ENCODE results near the gene GALNT12.

Gene GALNT12

DNA sequence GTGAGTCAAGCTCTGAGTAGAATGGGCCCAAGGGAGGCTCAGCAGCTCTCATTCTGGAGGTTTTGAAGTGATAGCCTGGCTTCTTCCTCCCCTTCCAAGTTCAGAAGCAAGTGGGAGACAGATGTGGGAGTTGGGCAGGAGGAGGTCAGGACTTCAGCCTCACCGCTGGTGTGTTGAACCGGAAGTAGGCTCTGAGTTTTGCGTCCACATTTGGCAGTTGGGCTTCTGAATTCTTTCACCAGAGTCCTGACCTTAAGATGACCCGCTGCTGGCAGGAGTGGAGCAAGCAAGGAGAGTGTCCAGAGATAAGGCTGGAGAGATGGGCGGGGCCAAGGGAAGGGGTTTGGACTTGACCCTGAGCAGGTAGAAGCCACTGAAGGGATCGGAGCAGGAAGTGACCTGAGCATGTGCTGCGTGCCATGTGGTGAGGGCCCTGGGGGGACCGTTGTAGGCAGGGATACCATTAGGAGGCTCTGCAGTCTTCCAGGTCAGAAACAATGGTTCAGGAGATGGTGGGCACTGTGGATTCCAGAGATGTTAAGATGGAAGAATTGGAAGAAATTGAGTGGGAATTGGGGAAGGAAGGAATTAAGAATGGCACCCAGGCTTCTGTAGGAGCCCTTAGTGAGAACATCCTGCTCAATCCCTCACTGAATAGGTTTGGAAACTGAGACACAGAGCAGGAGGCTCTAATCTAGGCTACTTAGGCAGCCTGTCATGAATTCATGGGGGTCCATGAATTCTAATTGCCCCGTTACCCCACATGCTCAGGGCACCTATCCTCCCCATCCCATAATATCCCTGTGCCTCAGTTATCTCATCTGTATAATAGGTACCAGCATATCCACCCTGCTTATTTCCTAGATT, 25.9 kb downstream of the GALNT12 start:
- no peak for DNase-seq (ENCODE audit: low read depth)

DNA sequence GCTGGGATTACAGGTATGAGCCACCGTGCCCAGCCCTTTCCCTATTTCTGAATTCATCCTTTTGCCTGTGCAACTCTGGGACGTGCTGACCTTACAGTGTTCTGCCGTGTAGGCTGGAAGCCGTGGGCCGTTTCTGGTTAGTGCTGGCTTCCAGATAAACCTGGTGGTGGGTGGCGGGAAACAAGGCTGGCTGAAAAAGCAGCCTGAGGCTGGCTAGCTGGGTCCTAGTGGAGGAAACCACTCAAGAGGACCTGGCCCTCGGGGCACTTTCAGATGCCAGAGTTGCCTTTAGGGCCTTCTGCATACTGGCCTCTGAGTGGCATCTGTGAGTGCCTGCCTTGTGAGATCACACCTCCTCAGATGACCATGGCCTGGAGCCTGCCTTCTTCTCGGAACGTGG, 26.9 kb downstream of the GALNT12 start:
- DNase-seq (ENCODE audit: low read depth) = no peak

DNA sequence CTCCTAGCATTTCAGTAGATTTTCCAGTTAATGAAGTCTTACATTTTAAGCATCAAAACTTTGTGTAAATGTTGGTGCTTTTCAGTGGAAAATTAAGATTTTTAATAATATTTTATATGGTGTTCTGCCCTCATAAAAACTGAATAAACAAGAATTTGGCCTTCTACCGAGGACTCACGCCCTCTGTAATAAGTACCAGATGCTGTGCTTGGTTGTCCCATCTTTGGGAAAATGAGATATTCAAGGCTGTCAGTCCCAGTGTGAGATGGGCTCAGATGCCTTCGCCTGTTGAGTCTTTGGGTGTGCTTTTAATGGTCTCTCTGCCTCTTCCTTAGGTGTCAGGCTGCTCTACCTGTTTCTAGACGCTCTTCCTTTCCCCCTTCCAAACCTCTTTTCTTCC, 28.7 kb downstream of the GALNT12 start:
- DNase-seq (ENCODE audit: low read depth) = no peak

DNA sequence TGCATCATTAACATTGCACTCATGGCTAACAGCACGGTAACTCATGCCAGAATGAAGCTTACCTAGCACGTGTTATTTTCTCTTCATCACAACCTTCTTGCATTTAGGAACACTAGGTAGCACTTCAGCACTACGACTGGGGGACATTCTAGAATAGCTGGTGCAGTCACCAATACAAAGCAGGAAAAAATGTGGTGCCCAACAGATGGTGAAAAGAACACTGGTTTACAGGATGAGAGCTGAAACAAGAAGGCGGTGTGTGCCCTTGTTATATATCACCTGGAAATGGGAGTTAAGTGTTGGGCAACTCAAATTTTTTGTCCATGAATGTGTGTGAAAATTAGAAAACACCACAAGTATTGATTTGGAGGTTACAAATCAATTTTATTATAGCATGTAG, 30.0 kb downstream of the GALNT12 start:
- no peak for DNase-seq (ENCODE audit: low read depth)

DNA sequence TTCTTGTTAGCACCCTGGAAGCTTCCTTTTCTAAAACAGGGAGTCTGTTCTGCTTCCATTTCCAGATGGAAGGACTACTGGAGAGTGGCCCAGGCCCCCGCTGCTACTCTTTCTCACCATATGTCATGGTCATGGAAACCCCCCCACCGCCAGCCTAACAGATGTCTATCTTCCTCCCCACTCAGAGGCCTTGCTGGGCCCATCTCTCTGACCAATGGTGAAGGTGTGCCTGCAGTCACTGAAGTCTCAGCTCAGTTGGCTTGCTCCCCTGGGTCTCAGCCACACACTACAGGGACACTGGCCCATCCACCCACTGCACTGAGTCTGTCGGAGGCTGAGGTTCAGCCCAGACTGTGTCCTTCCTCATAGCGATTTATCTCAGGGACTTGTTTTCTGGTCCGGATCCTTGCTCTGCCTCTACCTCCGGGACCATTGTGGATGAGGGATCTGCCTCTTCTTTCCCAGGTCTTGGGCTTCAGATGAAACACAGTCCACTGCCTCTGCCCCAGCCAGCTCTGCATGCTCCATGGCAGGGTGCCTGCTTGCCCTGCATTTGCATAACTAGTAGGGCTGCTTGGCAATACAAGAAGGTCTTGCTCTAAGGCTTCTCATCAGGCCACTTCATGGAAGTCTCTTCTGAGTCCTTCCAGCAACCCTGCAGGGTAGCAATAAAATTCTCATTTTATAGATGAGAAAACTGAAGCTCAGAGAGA, 30.8 kb downstream of the GALNT12 start:
- DNase-seq (ENCODE audit: low read depth) = no peak

DNA sequence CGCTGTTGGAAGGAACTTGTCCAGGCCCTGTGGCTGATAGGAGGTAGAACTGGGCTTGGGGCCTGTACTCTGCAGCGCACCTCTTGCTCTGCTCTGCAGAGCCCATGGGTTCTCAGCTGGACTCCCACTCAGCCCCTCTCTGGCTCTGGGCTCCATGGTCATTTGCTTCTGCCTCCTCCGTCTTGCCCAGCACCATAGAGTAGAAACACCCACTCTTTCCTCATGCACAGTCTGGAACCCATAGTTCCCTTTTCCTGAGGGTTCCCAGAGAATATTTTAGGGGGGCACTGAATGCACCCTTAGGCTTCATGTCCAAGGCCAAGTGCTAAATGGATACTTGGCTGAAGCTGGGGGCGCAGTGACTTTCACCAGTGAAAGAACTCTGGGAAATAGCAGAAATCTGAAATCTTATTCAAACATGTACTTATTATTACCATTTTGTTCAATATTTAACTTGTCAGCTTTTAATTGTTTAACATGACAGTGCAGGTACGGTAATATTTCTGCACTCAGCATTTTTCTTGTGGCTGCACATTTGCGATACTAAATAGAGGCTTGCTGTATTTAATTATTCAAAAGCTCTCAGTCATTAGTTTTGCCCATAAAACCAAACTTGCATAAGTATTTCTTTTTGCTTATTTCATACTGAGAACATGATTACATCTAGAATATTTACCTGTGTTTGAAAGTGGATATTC, 31.5 kb downstream of the GALNT12 start:
- no peak for DNase-seq (ENCODE audit: low read depth)

DNA sequence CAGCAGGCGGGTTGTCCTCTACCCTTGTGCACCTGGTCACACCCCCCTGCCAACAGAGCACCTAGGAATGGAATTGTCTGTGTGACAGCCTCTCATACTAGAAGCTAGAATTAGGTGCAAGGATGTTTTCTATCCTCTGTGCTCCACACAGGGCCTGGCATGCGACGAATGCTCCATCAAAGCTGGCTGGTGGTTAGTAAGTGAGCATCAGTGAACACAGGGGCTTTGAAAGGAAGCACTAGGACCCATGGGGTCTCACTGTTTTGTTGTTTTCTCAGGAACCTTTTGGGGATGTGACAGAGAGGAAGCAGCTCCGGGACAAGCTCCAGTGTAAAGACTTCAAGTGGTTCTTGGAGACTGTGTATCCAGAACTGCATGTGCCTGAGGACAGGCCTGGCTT, 32.3 kb downstream of the GALNT12 start:
- DNase-seq (ENCODE audit: low read depth) = no peak

DNA sequence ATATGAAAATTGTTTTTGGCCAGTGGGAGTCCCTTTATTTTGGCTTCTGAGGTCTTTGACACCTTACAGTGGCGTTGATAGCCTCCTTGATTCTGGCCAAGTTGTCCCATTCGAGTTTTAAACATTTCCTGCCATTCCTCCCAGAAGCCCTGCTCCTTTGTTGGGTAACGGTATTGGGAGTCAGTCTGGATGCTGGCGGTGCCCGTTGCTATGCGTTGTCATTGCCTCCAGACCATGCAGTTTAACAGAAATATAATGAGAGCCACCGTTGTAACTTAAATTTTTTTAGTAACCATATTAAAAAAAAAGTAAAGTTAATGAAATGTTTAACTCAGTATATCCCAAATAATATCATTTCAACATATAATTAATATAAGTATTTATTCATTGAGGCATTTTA, 35.0 kb downstream of the GALNT12 start:
- DNase-seq (ENCODE audit: low read depth) = no peak

DNA sequence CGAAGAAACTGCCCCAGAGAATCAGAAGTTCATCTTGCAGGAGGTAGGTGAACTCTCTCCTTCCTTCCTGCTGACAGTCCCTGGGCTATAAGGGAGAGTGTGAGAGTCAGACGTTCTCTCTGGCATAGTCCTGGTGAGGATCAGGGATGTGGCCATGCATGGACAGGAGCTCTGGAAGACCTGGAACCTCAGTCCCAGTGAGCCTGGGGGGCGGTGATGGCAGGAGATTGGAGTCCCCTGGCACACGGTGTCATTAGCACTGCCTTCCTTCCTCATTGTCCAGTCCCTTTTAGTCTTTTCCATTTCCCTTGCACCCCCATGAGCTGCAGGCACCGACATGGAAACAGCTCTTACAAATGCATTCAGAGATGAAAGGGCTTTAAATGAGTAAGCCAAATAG, 38.6 kb downstream of the GALNT12 start:
- no peak for DNase-seq (ENCODE audit: low read depth)

DNA sequence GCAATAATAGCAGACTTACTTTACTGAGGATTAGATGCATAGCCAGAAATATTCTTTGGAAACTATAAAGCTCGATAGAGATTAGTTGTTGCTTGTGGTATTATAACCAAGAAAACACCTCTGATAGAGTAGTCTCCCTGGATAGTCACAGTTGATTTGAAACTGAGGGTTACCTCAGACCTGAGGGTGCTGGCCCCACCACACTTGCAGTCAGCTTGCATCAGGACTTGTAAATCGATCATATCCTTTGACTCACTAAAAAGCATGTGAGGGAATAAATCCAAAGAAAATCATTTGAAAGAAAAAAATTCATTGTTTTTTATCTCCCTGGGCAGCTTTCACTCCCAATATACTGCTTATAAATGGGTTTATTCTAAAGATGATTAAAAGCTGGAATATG, 39.4 kb downstream of the GALNT12 start:
- no peak for DNase-seq (ENCODE audit: low read depth)

DNA sequence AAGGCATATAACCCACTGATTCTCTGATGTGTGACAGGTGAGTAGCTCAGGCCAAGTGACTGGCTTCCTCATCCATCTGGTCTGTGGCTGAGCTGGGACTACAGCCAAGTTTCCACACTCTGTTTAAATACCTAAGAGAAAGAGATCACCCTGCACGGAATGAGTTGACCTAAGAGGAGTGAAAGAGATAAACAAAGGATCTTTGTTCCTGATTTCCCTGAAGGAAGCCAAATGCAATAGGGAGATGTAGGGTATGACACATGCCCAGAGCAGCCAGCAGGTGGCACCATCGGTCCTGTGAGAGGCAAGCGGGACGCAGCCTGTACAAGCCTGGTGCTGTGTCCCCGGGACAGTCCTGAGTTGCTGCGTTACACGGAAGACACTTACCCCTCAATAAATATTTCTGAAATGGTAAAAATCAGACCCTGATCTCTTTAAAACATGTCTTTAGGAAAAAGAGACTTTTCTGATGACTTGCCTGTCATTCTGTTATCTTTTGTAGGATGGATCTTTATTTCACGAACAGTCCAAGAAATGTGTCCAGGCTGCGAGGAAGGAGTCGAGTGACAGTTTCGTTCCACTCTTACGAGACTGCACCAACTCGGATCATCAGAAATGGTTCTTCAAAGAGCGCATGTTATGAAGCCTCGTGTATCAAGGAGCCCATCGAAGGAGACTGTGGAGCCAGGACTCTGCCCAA, 41.1 kb downstream of the GALNT12 start:
- peak; percentile 71 for DNase-seq (ENCODE audit: low read depth)

DNA sequence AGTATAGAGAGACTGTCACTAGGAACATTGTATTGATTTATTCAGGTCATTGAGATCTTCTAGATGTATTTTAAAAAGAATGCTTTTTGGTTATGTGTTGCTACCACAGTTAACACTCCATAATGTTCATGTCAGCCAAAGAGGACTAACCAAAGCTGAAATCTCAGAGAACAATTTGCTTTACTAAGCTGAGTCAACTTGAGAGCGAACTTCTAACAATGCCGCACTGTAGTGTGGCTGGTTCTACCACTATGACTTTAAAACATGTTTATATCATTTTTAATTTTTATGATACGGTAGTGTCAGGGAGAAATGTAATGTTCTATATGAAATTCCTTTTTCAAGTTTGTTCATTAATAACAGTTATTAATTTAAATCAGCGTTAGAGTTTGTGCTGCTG, 42.1 kb downstream of the GALNT12 start:
- DNase-seq (ENCODE audit: low read depth) = no peak

DNA sequence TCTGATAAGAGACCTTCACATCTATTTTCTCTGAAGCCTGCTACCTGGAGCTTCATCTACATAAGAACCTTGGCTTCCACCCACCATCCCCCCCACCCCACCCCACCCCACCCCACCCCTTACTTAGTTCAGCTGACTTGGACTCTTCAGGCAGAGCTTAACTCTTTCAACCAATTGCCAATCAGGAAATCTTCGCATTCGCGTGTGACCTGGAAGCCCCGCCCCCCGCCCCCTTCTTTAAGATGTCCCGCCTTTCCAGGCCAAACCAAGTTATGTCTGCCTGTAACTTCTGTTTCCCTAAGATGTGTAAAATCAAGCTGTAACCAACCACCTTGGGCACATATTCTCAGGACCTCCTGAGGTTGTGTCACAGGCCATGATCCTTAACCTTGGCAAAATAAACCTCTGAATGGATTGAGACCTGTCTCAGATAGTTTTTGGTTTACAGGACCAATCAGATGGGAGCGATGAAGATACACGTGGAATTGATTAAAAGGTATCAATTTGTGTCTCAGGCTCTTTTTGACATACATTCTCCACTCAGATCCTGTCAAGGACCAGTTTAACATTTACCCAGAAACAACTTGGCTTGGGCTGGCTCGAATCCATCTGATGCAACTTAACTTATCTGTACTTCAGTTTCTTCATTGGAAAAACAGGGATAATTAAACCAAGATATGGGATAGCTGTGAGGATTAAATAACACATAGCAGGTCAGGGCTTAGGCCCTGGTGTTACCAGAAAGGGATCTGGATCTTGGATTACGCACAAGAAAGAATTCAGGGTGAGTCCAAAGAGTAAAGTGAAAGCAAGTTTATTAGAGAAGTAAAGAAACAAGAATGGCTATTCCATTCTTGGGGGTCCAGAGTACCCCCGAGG, 43.6 kb downstream of the GALNT12 start:
- no peak for DNase-seq (ENCODE audit: low read depth)

DNA sequence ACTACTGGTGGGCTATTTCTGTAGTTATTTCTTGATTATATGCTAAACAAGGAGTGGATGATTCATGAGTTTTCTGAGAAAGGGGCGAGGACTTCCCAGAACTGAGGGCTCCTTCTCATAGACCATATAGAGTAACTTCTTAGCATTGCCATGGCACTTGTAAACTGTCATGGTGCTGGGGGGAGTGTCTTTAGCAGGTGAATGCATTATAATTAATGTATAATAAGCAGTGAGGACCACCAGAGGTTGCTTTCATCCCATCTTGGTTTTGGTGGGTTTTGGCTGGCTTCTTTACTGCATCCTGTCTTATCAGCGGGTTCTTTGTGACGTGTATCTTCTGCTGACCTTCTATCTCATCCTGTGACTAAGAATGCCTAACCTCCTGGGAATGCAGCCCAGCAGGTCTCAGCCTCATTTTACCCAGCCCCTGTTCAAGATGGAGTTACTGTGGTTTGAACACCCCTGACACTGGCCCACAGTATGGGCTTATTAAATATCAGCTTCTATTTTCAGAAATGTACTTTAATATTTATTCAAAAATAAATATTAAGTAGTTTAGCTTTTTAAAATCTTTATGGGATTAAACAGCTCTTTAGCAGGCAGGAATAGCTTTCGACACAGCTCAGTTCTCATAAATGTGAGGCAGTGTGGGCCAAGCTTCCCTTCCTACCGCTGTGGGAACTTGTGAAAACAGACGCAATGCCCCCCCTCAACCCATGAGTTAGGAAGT, 44.4 kb downstream of the GALNT12 start:
- DNase-seq (ENCODE audit: low read depth) = peak; percentile 25

DNA sequence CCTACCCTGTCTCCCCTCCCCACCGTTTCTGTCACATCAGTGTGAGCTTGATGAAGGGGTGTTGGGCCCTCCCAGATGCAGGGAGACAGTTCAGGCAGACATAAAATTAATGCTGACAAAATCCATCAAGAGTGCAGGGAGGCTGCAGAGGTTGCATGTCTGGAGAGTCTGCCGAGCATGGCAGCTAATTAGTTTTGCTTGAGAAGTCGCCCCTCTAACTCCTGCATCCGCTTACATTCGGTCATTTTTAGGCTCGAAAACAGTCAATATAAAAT, 44.9 kb downstream of the GALNT12 start:
- DNase-seq (ENCODE audit: low read depth) = no peak

DNA sequence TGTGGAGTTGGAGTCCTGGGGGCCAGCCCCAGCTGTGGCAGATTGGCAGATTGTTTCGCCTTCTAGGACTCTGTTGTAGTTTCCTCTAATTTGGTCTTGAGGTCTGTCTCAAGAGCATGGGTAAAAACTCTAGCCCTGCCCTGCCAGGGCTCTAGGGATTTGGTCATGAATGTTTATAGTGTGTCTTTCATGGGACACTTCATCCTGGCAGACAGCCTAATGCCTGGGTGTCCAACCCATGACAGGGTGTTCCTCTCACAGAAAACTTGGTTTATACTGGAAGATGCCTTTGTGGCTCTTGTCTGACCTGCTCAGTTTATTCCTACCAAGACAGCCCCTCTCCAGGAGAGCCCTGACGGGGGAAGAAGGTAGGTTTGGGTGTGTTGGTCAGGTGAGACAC, 45.5 kb downstream of the GALNT12 start:
- DNase-seq (ENCODE audit: low read depth) = no peak

DNA sequence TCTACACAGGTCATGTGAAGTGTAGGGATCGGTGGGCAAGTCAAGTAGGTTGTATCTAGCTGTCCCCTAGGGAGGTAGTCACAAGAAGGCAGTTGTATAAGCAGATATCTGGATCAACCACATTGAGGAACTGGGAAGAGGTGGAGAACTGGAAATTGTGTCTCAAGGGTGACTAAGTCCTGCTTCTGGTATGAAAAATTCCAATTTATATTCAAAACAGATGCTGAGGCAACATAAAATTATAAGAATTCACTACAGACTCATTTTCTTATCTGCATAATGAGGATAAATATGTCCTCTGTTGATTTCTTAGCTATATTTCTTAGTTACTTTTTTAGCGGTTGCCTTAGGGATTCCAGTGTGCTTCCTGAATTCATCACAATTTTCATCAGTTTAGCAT, 46.8 kb downstream of the GALNT12 start:
- no peak for DNase-seq (ENCODE audit: low read depth)

DNA sequence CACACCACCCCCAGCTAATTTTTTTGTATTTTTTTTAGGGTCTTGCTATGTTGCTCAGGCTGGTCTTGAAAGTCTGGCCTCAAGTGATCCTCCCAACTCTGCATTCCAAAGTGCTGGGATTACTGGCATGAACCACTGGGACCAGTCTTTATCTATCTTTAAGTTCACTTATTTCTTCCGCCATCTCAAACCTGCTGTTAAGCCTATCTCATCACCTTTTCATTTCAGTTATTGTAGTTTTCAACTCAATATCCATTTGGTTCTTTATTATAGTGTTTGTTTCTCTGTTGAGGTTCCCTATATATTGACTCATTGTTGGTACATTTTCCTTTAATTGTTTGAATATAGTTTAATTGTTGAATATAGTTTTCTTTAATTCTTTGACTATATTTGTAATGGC, 48.1 kb downstream of the GALNT12 start:
- DNase-seq (ENCODE audit: low read depth) = no peak

DNA sequence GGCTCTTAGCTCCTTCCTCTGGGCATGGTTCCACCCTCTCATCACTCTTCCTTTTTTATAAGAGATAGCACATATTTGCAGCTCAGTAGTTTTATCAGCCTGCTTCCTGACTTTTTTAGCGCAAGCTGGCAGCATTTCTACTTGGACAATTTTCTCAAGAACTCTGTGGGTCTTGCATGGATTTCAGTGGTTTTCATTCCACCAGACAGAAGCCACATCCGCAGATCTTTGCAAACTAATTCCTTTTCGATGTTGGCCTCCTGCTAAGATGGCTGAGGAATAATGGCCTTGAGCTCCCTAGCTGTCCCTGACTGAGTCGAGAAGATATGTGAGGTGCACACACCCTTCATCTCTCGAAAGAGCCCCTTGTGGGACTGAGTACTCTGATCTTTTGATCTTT, 49.5 kb downstream of the GALNT12 start:
- no peak for DNase-seq (ENCODE audit: low read depth)

DNA sequence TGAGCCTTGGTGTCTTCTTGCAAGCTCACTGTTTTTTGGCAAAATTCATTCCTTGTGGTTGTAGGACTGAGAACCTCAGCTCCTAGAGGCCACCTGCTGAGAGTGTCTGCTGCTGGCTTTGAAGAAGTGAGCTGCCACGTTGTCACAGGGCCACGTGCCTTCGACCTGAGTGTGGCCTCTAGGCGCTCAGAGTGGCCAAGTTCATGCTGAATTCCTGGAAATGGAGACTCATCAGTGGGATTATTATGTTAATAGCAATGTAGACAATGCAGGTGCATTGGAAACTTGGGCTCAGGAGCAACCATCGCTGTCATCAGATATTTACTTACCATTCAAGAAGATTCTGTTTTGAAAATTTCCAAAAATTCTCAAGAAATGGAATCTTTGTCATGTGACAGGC, 52.5 kb downstream of the GALNT12 start:
- no peak for DNase-seq (ENCODE audit: low read depth)

DNA sequence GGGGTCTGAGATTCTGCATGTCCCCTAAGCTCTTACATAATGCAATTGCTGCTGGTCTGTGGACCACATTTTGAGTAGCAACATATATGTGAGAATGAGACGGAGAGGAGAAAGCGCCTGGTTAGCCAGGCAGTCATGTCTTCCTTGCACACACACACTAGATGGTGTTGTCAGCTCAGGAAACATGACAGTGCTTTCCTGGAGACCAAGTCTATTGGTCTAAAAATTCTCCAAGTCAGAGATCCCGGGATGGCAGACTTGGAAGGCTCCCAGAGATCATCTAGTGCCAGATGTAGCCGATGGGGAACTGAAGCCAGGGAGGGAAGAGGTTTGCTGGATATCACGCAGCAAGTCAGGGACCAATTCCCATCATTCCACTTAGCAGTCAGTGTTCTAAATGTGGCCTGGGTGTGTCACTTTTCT, 53.4 kb downstream of the GALNT12 start:
- no peak for DNase-seq (ENCODE audit: low read depth)

All from activated T-cell treated with anti-CD3 and anti-CD28 coated beads for 48 hours (primary cell).